Measurements from ENCODE around the gene NLK.

- TF ChIP-seq CTCF (IDR thresholded peaks at IDR 0.05): no peak
- TF ChIP-seq POLR2A (IDR thresholded peaks at IDR 0.05): no peak
- TF ChIP-seq POLR2AphosphoS5 (IDR thresholded peaks at IDR 0.05): no peak
- no peak for TF ChIP-seq EP300 (IDR thresholded peaks at IDR 0.05)
These were observed 13.8 kb downstream of the NLK start for GRCh38 chr17:28056276-28056620.

All from suprapubic skin (tissue), 4 donors.